Activated T-helper 17 cell treated with anti-CD3 and anti-CD28 coated beads, Interleukin-2, amount 50 U/mL, for 72 hours (primary cell): ENCODE results near the gene VPS13D. TPM values are rescaled to one million over a fixed set of nuclear protein-coding genes. Genes with fewer than 3 reads are reported as not detected.

ENCODE experiments used
- ATAC-seq: fragments of 150-1000 bp; cut with Tn5 transposase; replicated peaks from 2 replicates; pipeline ENCODE4 v1.10.0; 2021; ENCODE audit warnings: mild to moderate bottlenecking, moderate library complexity
- H3K27ac Mint-ChIP-seq: one replicate; pipeline ENCODE4 v1.8.0; 2022; ENCODE audit warnings: mixed read lengths
- H3K27me3 Mint-ChIP-seq: one replicate; pipeline ENCODE4 v1.8.0; 2022; ENCODE audit warnings: mixed read lengths
- H3K36me3 Mint-ChIP-seq: one replicate; pipeline ENCODE4 v1.8.0; 2022; ENCODE audit warnings: low read depth, mild to moderate bottlenecking, mixed read lengths
- H3K4me1 Mint-ChIP-seq: one replicate; pipeline ENCODE4 v1.8.0; 2022; ENCODE audit warnings: mixed read lengths
- H3K4me3 Mint-ChIP-seq: one replicate; pipeline ENCODE4 v1.8.0; 2022; ENCODE audit warnings: mild to moderate bottlenecking, mixed read lengths
- H3K9me3 Mint-ChIP-seq: one replicate; pipeline ENCODE4 v1.8.0; 2022; ENCODE audit warnings: mixed read lengths
- total RNA-seq, 2 donors: library from RNA; stranded (reverse); gene quantifications; one replicate each; pipeline ENCODE4 v1.2.3, GENCODE V29; 2022

Gene VPS13D
- total RNA-seq, 2 donors from 2014 or later, result 30.4 to 35.6 TPM

GRCh38 chr1:12279728-12280464, 50.1 kb downstream of the VPS13D start:
- H3K27me3 Mint-ChIP-seq, result no peaks in the 10 kb centered on the region
- no peak overlapping the region for H3K27ac Mint-ChIP-seq
- H3K4me1 Mint-ChIP-seq, result no peaks in the 10 kb centered on the region
- ATAC-seq, result no peak
- no peaks in the 10 kb centered on the region for H3K9me3 Mint-ChIP-seq
- H3K4me3 Mint-ChIP-seq, result no peak overlapping the region
- H3K36me3 Mint-ChIP-seq, result peaks cover 96% of the 10 kb centered on the region

DNA sequence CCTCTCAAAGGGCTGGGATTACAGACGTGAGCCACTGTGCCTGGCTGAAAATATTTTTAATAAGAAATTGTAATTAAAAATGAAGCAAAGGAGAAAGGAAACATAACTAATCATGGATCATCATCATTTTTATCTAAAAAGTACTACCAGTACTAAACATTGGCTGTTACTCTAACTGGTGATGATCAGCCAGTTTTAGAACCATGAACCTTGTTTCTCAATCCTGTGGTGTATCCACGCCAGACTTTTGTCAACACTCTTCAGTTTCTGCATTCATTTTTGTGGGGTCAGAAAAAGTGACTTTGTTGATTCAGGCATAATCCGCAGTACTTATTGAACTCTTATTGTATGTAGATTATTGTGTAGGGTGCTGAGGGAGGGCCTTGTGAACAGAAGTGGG, 52.3 kb downstream of the VPS13D start:
- Mint-ChIP-seq H3K27ac (no peak overlapping the region), H3K36me3 (peaks cover 92% of the 10 kb centered on the region), H3K9me3 (no peaks in the 10 kb centered on the region), H3K4me3 (no peak overlapping the region), H3K4me1 (peaks cover 9% of the 10 kb centered on the region), H3K27me3 (no peaks in the 10 kb centered on the region)
- no peak for ATAC-seq

- Mint-ChIP-seq H3K27ac (no peak overlapping the region), H3K27me3 (no peaks in the 10 kb centered on the region), H3K36me3 (peaks cover 87% of the 10 kb centered on the region), H3K4me3 (no peak overlapping the region), H3K4me1 (peaks cover 12% of the 10 kb centered on the region), H3K9me3 (no peaks in the 10 kb centered on the region)
- ATAC-seq, result no peak
These were observed 54.7 kb downstream of the VPS13D start for GRCh38 chr1:12284486-12284885.

DNA sequence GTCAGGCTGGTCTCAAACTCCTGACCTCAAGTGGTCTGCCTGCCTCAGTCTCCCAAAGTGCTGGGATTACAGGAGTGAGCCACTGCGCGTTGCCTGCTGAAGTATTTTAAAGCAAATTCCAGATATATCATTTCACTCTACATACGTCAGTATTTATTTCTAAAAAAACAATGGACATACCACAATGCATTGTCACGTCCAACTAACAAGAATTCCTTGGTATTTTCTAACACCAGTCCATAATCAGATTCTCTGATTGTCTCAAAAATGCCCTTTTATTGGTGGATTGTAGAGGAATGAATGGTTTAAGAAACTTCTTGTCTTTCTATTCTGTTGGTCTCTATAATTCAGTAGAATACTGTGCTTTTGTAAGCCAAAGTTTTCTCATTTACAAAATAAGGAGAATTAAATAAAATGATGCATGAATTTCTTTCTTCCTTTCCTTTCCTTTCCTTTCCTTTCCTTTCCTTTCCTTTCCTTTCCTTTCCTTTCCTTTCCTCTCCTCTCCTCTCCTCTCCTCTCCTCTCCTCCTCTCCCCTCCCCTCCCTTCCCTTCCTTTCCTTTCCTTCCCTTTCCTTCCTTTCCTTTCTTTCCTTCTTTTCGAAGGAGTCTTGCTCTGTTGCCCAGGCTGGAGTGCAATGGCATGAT, 55.8 kb downstream of the VPS13D start:
- Mint-ChIP-seq H3K27ac (no peak overlapping the region), H3K4me3 (no peak overlapping the region), H3K9me3 (no peaks in the 10 kb centered on the region), H3K36me3 (peaks cover 87% of the 10 kb centered on the region), H3K4me1 (peaks cover 12% of the 10 kb centered on the region), H3K27me3 (no peaks in the 10 kb centered on the region)
- no peak for ATAC-seq

GRCh38 chr1:12287869-12288268, 58.0 kb downstream of the VPS13D start:
- no peak for ATAC-seq
- H3K27me3 Mint-ChIP-seq, result no peaks in the 10 kb centered on the region
- H3K36me3 Mint-ChIP-seq, result peaks cover 87% of the 10 kb centered on the region
- peaks cover 12% of the 10 kb centered on the region for H3K4me1 Mint-ChIP-seq
- H3K9me3 Mint-ChIP-seq, result no peaks in the 10 kb centered on the region
- H3K4me3 Mint-ChIP-seq, result no peak overlapping the region
- H3K27ac Mint-ChIP-seq, result no peak overlapping the region

GRCh38 chr1:12290828-12291227, 61.0 kb downstream of the VPS13D start:
- Mint-ChIP-seq H3K4me1 (peaks cover 12% of the 10 kb centered on the region), H3K27ac (no peak overlapping the region), H3K4me3 (no peak overlapping the region), H3K9me3 (no peaks in the 10 kb centered on the region), H3K27me3 (no peaks in the 10 kb centered on the region), H3K36me3 (peaks cover 88% of the 10 kb centered on the region)
- no peak for ATAC-seq

GRCh38 chr1:12293416-12293815, 63.6 kb downstream of the VPS13D start:
- H3K4me3 Mint-ChIP-seq, result no peak overlapping the region
- peak overlapping the region; percentile 54 for H3K27ac Mint-ChIP-seq
- H3K9me3 Mint-ChIP-seq, result no peaks in the 10 kb centered on the region
- peaks cover 90% of the 10 kb centered on the region for H3K36me3 Mint-ChIP-seq
- H3K4me1 Mint-ChIP-seq, result peaks cover 16% of the 10 kb centered on the region
- no peaks in the 10 kb centered on the region for H3K27me3 Mint-ChIP-seq
- ATAC-seq, result no peak

DNA sequence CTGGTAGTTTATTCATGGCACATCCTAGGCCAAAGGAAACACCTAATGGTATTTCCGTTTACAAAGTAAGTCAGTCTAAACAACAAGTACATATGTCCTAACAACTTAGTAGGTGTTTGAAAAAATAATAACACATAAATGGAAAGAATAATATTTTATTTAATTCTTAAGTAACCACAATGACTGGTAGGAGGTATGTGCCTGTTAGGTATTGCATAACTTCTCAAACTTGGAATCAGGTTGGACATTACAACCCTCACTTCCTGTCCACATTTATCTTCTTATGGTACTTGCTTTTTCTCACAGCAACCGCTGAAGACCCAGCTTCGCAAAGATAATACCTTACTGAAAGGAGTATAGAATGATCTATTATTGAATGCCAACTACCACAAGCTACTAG, 64.2 kb downstream of the VPS13D start:
- no peaks in the 10 kb centered on the region for H3K9me3 Mint-ChIP-seq
- peaks cover 16% of the 10 kb centered on the region for H3K4me1 Mint-ChIP-seq
- H3K27me3 Mint-ChIP-seq, result no peaks in the 10 kb centered on the region
- no peak overlapping the region for H3K4me3 Mint-ChIP-seq
- H3K27ac Mint-ChIP-seq, result peak overlapping the region; percentile 54
- ATAC-seq, result no peak
- H3K36me3 Mint-ChIP-seq, result peaks cover 95% of the 10 kb centered on the region

DNA sequence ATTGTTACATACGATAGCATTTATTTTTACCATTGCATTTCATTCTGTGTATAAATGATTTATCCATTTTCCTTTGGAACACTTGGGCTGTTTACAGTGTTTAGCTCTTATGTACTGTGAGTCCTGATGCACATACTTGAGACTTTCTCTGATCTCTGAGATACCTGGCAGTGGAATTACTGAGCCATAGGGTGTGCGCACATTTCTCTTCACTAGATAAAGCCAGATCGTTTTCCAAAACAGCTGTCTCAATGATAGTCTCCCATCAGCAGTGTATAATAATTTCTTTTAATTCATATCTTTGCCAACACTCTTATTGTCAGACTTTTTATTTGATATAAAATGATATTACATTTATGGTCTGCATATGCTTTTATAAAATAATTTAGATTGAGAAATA, 66.2 kb downstream of the VPS13D start:
- Mint-ChIP-seq H3K4me3 (no peak overlapping the region), H3K27ac (no peak overlapping the region), H3K36me3 (peaks cover 96% of the 10 kb centered on the region), H3K4me1 (peaks cover 16% of the 10 kb centered on the region), H3K9me3 (no peaks in the 10 kb centered on the region), H3K27me3 (no peaks in the 10 kb centered on the region)
- no peak for ATAC-seq

GRCh38 chr1:12296623-12297022, 66.8 kb downstream of the VPS13D start:
- peak; percentile 99 for ATAC-seq
- peak overlapping the region; percentile 71 for H3K27ac Mint-ChIP-seq
- no peaks in the 10 kb centered on the region for H3K27me3 Mint-ChIP-seq
- peaks cover 16% of the 10 kb centered on the region for H3K4me1 Mint-ChIP-seq
- no peaks in the 10 kb centered on the region for H3K9me3 Mint-ChIP-seq
- H3K4me3 Mint-ChIP-seq, result peak overlapping the region; percentile 34
- peaks cover 96% of the 10 kb centered on the region for H3K36me3 Mint-ChIP-seq

- H3K9me3 Mint-ChIP-seq, result no peaks in the 10 kb centered on the region
- no peak overlapping the region for H3K4me3 Mint-ChIP-seq
- H3K4me1 Mint-ChIP-seq, result peaks cover 16% of the 10 kb centered on the region
- no peak overlapping the region for H3K27ac Mint-ChIP-seq
- peaks cover 100% of the 10 kb centered on the region for H3K36me3 Mint-ChIP-seq
- no peaks in the 10 kb centered on the region for H3K27me3 Mint-ChIP-seq
- no peak for ATAC-seq
These were observed 70.9 kb downstream of the VPS13D start for GRCh38 chr1:12300706-12301105.

- peaks cover 99% of the 10 kb centered on the region for H3K36me3 Mint-ChIP-seq
- H3K4me3 Mint-ChIP-seq, result no peak overlapping the region
- no peaks in the 10 kb centered on the region for H3K27me3 Mint-ChIP-seq
- H3K9me3 Mint-ChIP-seq, result no peaks in the 10 kb centered on the region
- H3K4me1 Mint-ChIP-seq, result peaks cover 12% of the 10 kb centered on the region
- H3K27ac Mint-ChIP-seq, result no peak overlapping the region
- no peak for ATAC-seq
These were observed 71.8 kb downstream of the VPS13D start for GRCh38 chr1:12301518-12302237.

DNA sequence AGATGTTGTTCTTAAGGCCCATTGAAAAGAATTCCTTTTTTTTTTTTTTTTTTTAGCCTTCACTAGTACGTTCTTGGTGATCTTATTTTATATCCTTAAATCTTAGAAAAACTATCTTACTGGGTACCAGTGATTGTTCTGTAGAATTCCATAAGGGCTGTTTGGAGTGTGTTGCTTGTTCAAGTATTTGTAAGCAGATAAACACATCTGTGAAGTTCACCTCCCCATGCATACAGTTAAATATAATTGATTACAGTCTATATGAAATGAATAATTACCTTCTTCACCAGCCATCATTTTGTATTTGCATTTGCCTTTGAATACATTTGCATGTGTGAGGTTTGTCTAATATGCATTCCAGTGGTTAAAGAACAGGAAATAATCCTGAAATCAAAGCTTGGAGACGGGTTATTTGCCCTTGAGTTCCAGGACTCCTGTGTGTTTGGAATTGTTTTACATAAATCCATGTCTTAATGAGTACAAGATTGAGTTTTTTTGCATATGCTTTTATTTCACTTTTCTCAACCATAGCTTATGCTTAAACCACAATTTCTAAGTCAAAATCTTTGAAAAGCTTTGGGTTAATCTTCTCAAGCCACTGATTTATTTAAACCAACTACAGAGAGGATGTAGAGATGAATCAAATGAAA, 73.1 kb downstream of the VPS13D start:
- Mint-ChIP-seq H3K27ac (no peak overlapping the region), H3K9me3 (no peaks in the 10 kb centered on the region), H3K27me3 (no peaks in the 10 kb centered on the region), H3K36me3 (peaks cover 99% of the 10 kb centered on the region), H3K4me3 (no peak overlapping the region), H3K4me1 (peaks cover under 1% of the 10 kb centered on the region)
- no peak for ATAC-seq

DNA sequence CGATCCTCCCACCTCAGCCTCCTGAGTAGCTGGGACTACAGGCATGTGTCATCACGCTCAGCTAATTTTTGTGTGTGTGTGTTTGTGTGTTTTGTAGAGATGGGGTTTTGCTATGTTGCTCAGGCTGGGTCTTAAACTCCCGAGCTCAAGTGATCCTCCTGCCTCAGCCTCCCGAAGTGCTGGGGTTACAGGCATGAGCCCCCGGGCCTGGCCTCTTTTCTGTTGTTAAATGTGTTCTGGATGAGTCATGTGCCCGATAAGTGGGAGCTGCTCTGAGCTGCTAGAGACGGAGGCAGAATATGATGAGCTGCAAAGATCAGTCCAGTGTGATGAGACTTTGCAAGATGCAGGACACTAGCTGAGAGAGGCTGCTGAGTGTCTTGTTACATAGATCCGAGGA, 75.5 kb downstream of the VPS13D start:
- Mint-ChIP-seq H3K4me3 (no peak overlapping the region), H3K4me1 (no peaks in the 10 kb centered on the region), H3K27ac (no peak overlapping the region), H3K36me3 (peaks cover 99% of the 10 kb centered on the region), H3K9me3 (no peaks in the 10 kb centered on the region), H3K27me3 (no peaks in the 10 kb centered on the region)
- ATAC-seq, result no peak
